Measurements from ENCODE around the gene POLR2A.

DNA sequence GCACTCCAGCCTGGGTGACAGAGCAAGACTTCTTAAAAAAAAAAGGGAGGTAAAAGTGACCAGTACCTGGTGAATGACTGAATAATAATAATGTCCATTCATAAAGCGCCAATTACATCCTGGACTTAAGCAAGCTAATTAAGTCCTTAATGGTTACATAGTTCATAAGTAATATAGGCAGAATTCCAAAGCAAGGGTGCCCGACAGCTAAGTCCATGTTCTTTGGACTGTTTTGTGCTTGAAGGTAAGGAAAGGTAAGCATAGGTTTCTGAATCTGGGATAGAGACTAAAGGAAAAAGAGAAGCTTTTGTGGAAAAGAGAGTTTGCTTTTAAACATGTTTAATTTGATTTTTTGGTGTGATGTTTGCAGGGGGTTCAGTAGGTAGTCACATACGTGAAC is 9.8 kb downstream of the POLR2A start:
- no peak for TF ChIP-seq CTCF (conservative IDR thresholded peaks at IDR 0.05; ENCODE audit: low read depth, low read length)
- TF ChIP-seq EZH2 (IDR thresholded peaks at IDR 0.05; ENCODE audit: borderline replicate concordance, low read depth, low read length, poor library complexity, severe bottlenecking): no peak

Measured in A673 (cell line).